HG03354 (cell line): ENCODE measurements around the gene FSD2.
"Not testable (repeated sequence)": the region's sequence is repeated elsewhere in the genome, so short reads cannot be mapped to it uniquely, and the experiment has no call there.

Source experiments
- ATAC-seq: cut with Tn5 transposase; IDR thresholded peaks from one replicate; pipeline ENCODE4 v1.9.1; 2021; ENCODE audit warnings: mild to moderate bottlenecking; ENCODE audit not compliant: unreplicated experiment, poor library complexity, severe bottlenecking

FSD2 gene

GRCh38 chr15:82751308-82751707, 54.6 kb downstream of the FSD2 start:
- no peak for ATAC-seq

- peak; percentile 51 for ATAC-seq
Measured at GRCh38 chr15:82750831-82751180, 55.1 kb downstream of the FSD2 start.

- ATAC-seq: peak; percentile 92
Measured at GRCh38 chr15:82749951-82750830, 55.7 kb downstream of the FSD2 start.

- ATAC-seq: no peak
Measured at GRCh38 chr15:82748315-82748714, 57.6 kb downstream of the FSD2 start.

- ATAC-seq: no peak
Measured at GRCh38 chr15:82743810-82744209, 62.1 kb downstream of the FSD2 start.

GRCh38 chr15:82742134-82742533, 63.7 kb downstream of the FSD2 start:
- no peak for ATAC-seq

GRCh38 chr15:82739086-82739485, 66.8 kb downstream of the FSD2 start:
- no peak for ATAC-seq

DNA sequence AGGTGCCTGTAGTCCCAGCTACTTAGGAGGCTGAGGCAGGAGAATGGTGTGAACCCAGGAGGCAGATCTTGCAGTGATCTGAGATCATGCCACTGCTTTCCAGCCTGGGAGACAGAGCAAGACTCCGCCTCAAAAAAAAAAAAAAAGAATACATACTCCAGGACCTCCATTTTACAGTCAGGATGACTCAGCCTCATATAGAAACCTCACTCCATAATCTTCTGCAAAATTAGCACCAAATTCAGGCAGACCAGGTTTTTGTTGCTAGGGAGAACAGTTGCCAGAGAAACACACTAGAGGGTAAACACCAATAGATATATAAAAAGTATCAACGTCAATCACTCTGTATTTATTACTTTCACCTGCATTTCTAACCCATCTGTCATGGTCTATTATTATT, 67.9 kb downstream of the FSD2 start:
- ATAC-seq: no peak

DNA sequence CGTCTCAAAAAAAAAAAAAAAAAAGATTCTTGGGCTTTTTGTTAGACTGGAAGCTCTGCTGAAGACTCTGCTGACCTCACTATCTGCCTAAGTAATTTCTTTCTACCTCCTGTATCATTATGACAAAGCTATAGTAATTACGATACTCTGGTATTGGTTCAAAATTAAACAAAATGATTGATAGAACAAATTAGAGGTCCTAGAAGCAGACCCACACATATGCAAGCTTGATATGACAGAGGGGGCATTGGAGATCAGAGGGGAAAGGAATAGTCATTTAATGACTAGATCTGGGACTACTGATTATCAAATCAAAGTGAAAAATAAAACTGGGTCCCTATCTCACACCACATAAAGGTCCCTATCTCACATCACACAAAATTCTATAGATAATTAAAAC, 74.3 kb downstream of the FSD2 start:
- no peak for ATAC-seq

DNA sequence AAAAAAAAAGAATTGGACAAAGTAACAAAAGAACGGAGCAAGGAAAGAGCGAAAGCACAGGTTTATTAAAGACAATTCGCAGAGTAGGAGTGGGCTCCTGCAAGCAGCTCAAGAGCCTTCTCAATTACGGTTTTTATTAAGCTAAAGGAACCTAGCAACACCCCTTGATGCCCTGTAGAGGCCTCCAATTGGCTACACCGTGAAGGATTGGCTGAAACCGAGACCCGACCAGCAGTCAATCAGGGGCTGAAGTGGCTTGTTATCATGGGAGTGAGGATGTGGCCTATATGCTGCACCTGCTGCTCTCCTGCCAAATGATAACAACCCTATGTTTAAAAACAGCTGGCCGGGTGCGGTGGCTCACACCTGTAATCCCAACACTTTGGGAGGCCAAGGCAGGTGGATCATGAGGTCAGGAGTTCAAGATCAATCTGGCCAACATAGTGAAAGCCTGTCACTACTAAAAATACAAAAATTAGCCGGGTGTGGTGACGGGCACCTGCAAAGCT, 75.8 kb downstream of the FSD2 start:
- ATAC-seq: no peak

DNA sequence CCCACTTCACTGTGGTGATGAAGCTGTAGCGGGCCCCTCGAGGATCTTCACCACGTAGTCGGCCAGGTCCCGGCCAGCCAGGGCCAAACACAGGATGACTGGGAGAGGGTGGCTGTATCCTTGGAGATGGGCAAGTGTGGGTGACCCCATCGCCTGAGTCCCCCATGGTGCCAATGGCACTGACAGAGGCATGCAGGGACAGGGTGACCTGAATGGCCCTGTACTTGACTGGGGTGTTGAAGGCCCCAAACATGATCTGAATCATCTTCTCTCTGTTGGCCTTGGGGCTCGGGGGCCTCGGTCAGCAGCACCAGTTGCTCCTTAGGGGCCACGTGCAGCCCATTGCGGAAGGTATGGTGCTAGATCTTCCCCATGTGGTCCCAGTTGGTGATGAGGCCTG, 79.1 kb downstream of the FSD2 start:
- no peak for ATAC-seq

- no peak for ATAC-seq
Measured at GRCh38 chr15:82715003-82715402, 90.9 kb downstream of the FSD2 start.

- ATAC-seq: no peak
Measured at GRCh38 chr15:82714016-82714415, 91.9 kb downstream of the FSD2 start.

- ATAC-seq: no peak
Measured at GRCh38 chr15:82712036-82712435, 93.8 kb downstream of the FSD2 start.

GRCh38 chr15:82710926-82711490, 94.9 kb downstream of the FSD2 start:
- no peak for ATAC-seq

- no peak for ATAC-seq
Measured at GRCh38 chr15:82710208-82710555, 95.7 kb downstream of the FSD2 start.

DNA sequence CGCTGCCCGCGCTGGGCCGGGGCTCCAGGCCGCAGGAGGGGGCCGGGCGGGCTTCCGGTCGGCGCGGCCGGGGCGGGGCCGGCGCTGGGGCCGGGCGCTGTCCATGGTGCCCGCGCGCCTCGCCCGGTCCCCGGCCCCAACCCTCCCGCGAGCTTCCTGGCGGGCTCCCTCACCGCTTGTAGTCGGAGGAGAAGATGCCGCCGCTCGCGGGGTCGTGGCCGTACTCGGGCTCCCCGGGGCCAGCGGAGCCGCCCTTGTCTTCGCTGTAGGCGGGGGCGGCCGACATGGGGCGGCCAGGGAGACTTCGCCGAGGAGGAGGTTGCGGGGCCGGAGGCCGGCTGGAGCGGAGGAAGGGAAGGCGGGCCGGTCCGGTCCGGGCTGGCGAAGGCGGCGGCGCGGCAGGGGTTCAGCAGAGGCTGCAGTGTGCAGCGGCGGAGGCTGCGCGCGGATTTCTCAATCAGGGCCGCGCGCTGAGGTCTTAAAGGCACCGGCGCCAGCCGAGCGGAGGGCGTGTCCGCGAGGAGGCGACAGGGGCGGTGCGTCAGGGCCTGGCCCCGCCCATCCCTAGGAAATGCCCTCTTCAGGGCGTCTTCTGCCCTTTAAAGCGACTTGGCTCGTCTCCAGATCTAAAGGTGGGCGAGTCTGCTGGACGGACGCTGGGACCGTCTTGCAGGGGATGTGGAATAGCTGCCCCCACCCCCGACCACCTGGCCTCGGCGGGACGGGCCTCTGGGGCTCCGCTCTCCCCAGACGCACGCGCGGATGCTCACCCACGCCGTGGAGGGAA, 96.3 kb downstream of the FSD2 start, which contains the start of gene AP3B2:
AP3B2 (minus strand) TSS at position 455 of the 787 bp plus-strand sequence; CDS start at position 286, 169 bp downstream.
- peak; percentile 98 for ATAC-seq

DNA sequence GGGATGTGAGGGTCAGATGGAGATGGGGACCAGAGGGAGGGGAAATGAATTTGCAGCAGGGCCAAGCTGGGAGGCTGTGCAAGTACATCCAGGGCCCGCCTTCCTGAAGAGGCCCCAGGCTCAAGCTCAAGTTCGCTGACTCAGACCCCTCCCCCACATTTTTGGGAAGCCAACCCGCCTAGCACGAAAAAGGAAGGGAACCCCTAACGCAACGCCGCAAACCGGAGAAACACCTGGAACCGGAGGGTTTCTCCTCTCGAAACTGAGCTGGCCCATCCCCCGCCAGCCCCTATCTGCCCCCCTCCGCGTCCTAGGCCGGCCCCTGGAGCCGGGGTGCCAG, 96.8 kb downstream of the FSD2 start:
- no peak for ATAC-seq

DNA sequence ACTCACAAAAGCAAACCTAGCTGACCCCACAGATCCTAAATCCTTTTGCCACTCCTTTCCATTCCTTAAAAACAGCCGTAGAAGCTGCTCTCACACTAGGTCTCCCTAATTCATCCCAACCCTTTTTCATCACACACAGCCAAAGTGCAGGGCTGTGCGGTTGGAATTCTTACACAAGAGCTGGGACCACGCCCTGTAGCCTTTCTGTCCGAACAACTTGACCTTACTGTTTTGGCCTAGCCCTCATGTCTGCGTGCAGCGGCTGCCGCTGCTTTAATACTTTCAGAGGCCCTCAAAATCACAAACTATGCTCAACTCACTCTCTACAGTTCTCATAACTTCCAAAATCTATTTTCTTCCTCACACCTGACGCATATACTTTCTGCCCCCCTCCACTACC, 100.0 kb downstream of the FSD2 start:
- not testable (repeated sequence) for ATAC-seq
